Gastrocnemius medialis (tissue), 4 donors: Measurements from ENCODE around the gene BBX. TPM values are rescaled to one million over a fixed set of nuclear protein-coding genes. Genes with fewer than 3 reads are reported as not detected.

ENCODE experiments used
- ATAC-seq, 2 donors: fragments of 150-250 bp; one replicate each; pipeline ENCODE4 v1.9.1; 2016
- DNase-seq, 2 donors: peaks; one replicate each; pipeline ENCODE4 v3.0.0-alpha.2; 2019
- H3K27ac ChIP-seq, 4 donors: fragments of 200-600 bp; sonication (generic); 1 replicate in 1 of 4; 2 replicates in 3 of 4; pipeline ENCODE4 v1.5.1; 2016 to 2018; ENCODE audit warnings: mild to moderate bottlenecking in 2 of 4, moderate library complexity in 1 of 4
- H3K27me3 ChIP-seq, 3 donors: fragments of 200-600 bp; sonication (generic) in 2 of 3; 1 replicate in 1 of 3; 2 replicates in 2 of 3; pipeline versions ENCODE4 v1.5.1 to v1.6.0; 2016 to 2019; ENCODE audit warnings: mild to moderate bottlenecking in 1 of 3, moderate library complexity in 1 of 3
- H3K36me3 ChIP-seq, 2 donors: fragments of 200-600 bp; sonication (generic) in 1 of 2; one replicate each; pipeline ENCODE4 v1.5.1; 2017 to 2018
- H3K4me1 ChIP-seq, 2 donors: fragments of 200-600 bp; sonication (generic) in 1 of 2; one replicate each; pipeline ENCODE4 v1.5.1; 2016 to 2017; ENCODE audit warnings: mild to moderate bottlenecking in 2 of 2
- H3K4me3 ChIP-seq, 4 donors: fragments of 200-600 bp; sonication (generic) in 3 of 4; 1 replicate in 1 of 4; 2 replicates in 3 of 4; pipeline ENCODE4 v1.5.1; 2016 to 2019; ENCODE audit warnings: mild to moderate bottlenecking in 2 of 4
- H3K9me3 ChIP-seq, 3 donors: fragments of 200-600 bp; sonication (generic) in 2 of 3; 1 replicate in 1 of 3; 2 replicates in 2 of 3; pipeline ENCODE4 v1.5.1; 2016 to 2019
- CTCF ChIP-seq, 5 experiments: fragments of 450-650 bp in 3 of 5; fragments of 200-600 bp in 2 of 5; sonication (generic) in 2 of 5; IDR thresholded peaks in 4 of 5; conservative IDR thresholded peaks in 1 of 5; 1 replicate in 4 of 5; 2 replicates in 1 of 5; pipeline ENCODE4 v1.5.1; 2016 to 2019; ENCODE audit warnings: antibody characterized with exemption in 5 of 5, mild to moderate bottlenecking in 3 of 5, moderate library complexity in 3 of 5
- POLR2A ChIP-seq, 2 donors: fragments of 450-650 bp; IDR thresholded peaks; one replicate each; pipeline ENCODE4 v1.6.1; 2017; ENCODE audit warnings: antibody characterized with exemption in 2 of 2, mild to moderate bottlenecking in 2 of 2, moderate library complexity in 2 of 2
- in situ Hi-C, 4 donors: fragments of 200-750 bp; cut with MboI; loops; one replicate each; pipeline versions ENCODE4 v1.15.0 to v1.8.0; 2017; ENCODE audit warnings: low sequenced_read_pairs in 4 of 4
- intact Hi-C: fragments of 100-400 bp; cut with DNase I; formaldehyde crosslinking; loops from one replicate; pipeline ENCODE4 v1.15.1; 2023; ENCODE audit warnings: low total_unique reads
- total RNA-seq, 4 donors: library from RNA; depleted of rRNA; stranded (reverse); fragments of >200 nt; gene quantifications; one replicate each; pipeline versions ENCODE4 v1.1.0 to v1.2.3, GENCODE V29; 2016

Gene BBX
- total RNA-seq, 4 donors from 2014 or later: 15.2 to 48.3 (median 20.1) TPM

- Histone ChIP-seq H3K27me3 (no peaks in the 10 kb centered on the region), H3K4me3 (no peak overlapping the region), H3K9me3 (no peaks in the 10 kb centered on the region), H3K27ac (no peak overlapping the region), H3K4me1 (no peaks in the 10 kb centered on the region), H3K36me3 (no peaks in the 10 kb centered on the region)
- in situ Hi-C loops (no loop called here), intact Hi-C loops (no loop called here)
- no peak for ATAC-seq
- TF ChIP-seq CTCF (IDR thresholded peaks at IDR 0.05 in 4 of 5, conservative IDR thresholded peaks at IDR 0.05 in 1 of 5) (no peak), POLR2A (IDR thresholded peaks at IDR 0.05) (no peak)
- no peak for DNase-seq
Measured at GRCh38 chr3:107493134-107493533, 29.6 kb upstream of the BBX start.

- in situ Hi-C loops: no loop called here
- no peak overlapping the region for H3K27ac ChIP-seq
Measured at GRCh38 chr3:107496855-107497254, 25.9 kb upstream of the BBX start.

GRCh38 chr3:107498646-107499045 lies 24.1 kb upstream of the BBX start:
- no peak overlapping the region for H3K27ac ChIP-seq
- intact Hi-C loops (no loop called here), in situ Hi-C loops (no loop called here)
- no peak overlapping the region for H3K4me3 ChIP-seq
- H3K9me3 ChIP-seq: no peaks in the 10 kb centered on the region
- DNase-seq (no peak), ATAC-seq (no peak)
- no peaks in the 10 kb centered on the region for H3K27me3 ChIP-seq
- no peaks in the 10 kb centered on the region for H3K36me3 ChIP-seq
- no peaks in the 10 kb centered on the region for H3K4me1 ChIP-seq
- no peak for TF ChIP-seq CTCF (IDR thresholded peaks at IDR 0.05 in 4 of 5, conservative IDR thresholded peaks at IDR 0.05 in 1 of 5)
- TF ChIP-seq POLR2A (IDR thresholded peaks at IDR 0.05): no peak

More at GRCh38 chr3:107496855-107497254, 25.9 kb upstream of the BBX start:
- intact Hi-C loops: no loop called here
- TF ChIP-seq CTCF (IDR thresholded peaks at IDR 0.05 in 4 of 5, conservative IDR thresholded peaks at IDR 0.05 in 1 of 5) (no peak), POLR2A (IDR thresholded peaks at IDR 0.05) (no peak)
- no peaks in the 10 kb centered on the region for H3K4me1 ChIP-seq
- no peaks in the 10 kb centered on the region for H3K9me3 ChIP-seq
- no peaks in the 10 kb centered on the region for H3K36me3 ChIP-seq
- ATAC-seq (no peak), DNase-seq (no peak)
- no peak overlapping the region for H3K4me3 ChIP-seq
- H3K27me3 ChIP-seq: no peaks in the 10 kb centered on the region

GRCh38 chr3:107506458-107506857 lies 16.3 kb upstream of the BBX start:
- no peak overlapping the region for H3K27ac ChIP-seq
- no peaks in the 10 kb centered on the region for H3K4me1 ChIP-seq
- H3K4me3 ChIP-seq: no peak overlapping the region
- DNase-seq (no peak), ATAC-seq (no peak)
- no peaks in the 10 kb centered on the region for H3K27me3 ChIP-seq
- in situ Hi-C loops (no loop called here), intact Hi-C loops (no loop called here)
- H3K9me3 ChIP-seq: no peaks in the 10 kb centered on the region
- no peaks in the 10 kb centered on the region for H3K36me3 ChIP-seq
- TF ChIP-seq CTCF (IDR thresholded peaks at IDR 0.05 in 4 of 5, conservative IDR thresholded peaks at IDR 0.05 in 1 of 5): no peak
- no peak for TF ChIP-seq POLR2A (IDR thresholded peaks at IDR 0.05)

- no peaks in the 10 kb centered on the region for H3K27me3 ChIP-seq
- DNase-seq: no peak
- in situ Hi-C loops: no loop called here
- TF ChIP-seq POLR2A (IDR thresholded peaks at IDR 0.05) (no peak), CTCF (IDR thresholded peaks at IDR 0.05 in 4 of 5, conservative IDR thresholded peaks at IDR 0.05 in 1 of 5) (no peak)
- no peak overlapping the region for H3K4me3 ChIP-seq
- no peak overlapping the region for H3K27ac ChIP-seq
- no peaks in the 10 kb centered on the region for H3K4me1 ChIP-seq
- intact Hi-C loops: no loop called here
- H3K36me3 ChIP-seq: no peaks in the 10 kb centered on the region
- H3K9me3 ChIP-seq: no peaks in the 10 kb centered on the region
- no peak for ATAC-seq
Measured at GRCh38 chr3:107508331-107508730, 14.4 kb upstream of the BBX start.
